T-helper 2 cell (primary cell): ENCODE measurements around the gene PLCB3.

Source experiments
- DNase-seq, 5 experiments: peaks; one replicate each; pipeline versions ENCODE4 v3.0.0 to v3.0.0-alpha.2; 2012 to 2022

Gene PLCB3

GRCh38 chr11:64267207-64267945 lies 16.0 kb downstream of the PLCB3 start:
- DNase-seq: no peak

DNA sequence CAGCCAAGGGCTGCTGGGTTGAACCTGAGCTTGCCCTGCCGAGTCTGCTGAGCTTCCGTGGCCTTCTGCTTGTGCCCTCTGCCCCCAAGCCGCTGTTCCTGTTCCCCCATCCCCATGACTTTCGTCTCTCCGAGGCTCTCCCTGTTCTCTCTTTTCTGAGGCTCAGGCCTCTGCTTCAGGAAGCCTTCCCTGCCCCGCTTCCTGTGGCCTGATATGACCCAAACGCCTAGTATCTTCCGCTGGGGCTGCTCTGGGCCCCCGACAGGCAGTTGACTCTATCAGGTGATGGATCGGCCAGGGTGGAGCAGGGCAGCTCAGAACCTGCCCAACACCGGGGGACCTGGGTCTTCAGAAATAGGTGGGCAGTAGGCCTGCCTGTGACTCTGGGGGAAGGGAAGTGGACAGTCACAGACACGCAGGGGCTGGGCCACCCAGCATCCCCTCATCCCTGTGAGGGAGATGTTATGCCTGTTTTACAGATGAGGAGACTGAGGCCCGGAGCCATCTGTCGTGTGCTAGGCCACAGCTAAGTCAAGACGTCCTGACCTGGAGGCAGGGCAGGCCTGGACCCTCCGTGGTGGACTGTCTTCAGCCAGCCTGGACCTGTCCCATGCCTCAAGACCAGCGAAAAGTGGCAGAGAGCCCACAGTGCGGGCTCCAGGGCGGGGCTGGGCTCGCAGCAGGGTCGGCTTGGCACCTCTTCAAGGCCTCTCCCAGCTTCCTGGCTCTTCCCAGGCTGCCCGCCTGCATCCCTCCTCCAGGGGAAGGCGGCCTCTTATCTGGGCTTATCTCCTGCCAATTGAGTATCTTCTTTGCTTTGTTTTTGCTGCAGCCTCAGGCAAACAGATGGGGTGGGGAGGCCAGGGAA lies 16.9 kb downstream of the PLCB3 start:
- DNase-seq: peak in 1 of 5 experiments; percentile 2

DNA sequence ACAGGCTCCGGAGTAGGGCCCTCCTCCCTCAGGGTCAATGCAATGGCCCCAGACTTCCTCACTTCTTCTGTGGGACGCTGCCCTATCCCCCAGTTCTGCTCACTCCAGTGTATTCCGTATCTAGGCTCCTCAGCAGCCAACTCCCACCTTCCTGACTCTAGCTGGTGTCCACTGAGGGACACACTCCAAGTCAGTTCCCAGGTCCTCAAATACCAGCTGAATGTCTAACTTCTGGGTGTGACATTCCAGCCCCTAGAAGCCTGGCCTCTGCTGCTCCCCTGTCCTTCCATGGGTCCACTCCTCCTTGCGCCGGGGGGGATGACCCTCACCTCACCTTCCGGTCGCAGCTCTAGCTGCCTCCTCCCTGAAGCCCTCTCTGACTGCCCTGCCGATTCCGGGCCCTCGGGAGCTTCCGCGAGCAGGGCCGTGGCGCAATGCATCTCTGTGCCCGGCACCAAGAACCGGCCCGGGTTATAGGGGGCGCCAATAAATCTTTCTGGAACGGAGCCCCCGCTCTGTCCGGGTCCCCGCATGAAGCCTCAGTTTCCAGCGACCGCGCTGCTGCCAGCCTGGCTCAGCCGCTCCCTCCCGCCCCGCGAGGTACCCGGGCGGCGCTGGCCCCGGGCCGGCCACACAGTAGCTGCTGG lies 17.7 kb downstream of the PLCB3 start:
- DNase-seq: peak in 3 of 5 experiments; percentile 24 to 62 (median 30)

GRCh38 chr11:64269540-64270220 lies 18.4 kb downstream of the PLCB3 start:
- peak; percentile 94 to 99 (median 98) for DNase-seq

DNA sequence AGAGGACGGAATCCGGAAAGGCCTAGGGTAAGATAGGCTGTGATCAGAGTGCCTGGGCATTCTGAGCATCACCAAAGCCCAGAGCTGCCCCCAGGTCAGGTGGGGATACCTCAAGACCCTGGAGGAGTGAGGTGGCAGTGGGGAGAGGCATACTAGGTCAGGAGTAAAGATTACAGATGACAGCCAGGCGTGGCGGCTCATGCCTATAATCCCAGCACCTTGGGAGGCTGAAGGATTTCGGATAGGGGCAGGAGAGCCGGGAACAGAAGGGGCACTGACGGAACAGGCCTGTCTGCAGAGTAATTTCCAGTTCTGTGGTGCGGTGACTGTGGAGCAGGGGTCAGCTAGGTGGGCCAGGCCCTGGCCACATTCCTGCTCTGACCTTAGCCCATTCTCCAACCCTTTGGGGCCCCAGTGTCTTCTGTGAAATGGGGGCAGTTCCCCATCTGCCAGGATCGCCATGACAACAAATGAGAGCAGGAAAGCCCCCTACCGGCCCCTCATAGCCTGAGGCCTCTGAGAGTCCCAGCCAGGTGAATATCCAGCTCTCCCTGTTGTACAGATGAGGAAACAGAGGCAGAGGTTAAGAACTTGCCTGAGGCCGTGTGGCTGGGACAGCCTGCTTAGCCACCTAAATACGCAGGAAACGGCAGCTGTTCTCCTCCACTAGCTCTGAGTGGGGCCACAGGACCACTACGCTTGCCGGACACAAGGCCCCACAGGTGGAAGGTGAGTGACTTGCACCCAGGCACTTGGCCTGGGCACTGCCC lies 23.9 kb downstream of the PLCB3 start:
- DNase-seq: no peak

DNA sequence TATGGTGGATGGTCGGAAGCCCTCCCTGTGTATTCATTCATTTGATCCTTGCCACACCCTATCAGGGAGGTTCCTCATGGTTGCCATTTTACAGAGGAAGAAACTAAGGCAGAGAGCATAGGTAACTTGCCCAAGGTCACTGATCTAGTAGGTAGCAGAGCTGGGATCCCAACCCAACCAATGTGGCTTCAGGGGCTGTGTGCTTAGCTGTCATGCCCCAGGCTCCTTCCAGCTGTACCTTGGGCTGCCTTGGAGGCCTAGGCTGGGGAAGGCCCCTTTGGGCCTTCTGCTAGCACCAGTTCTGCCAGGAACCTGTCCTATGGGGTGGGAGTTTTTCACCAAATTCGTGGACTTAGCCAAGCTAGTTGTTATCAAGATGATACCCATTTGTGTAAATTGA lies 24.5 kb downstream of the PLCB3 start:
- DNase-seq: no peak

DNA sequence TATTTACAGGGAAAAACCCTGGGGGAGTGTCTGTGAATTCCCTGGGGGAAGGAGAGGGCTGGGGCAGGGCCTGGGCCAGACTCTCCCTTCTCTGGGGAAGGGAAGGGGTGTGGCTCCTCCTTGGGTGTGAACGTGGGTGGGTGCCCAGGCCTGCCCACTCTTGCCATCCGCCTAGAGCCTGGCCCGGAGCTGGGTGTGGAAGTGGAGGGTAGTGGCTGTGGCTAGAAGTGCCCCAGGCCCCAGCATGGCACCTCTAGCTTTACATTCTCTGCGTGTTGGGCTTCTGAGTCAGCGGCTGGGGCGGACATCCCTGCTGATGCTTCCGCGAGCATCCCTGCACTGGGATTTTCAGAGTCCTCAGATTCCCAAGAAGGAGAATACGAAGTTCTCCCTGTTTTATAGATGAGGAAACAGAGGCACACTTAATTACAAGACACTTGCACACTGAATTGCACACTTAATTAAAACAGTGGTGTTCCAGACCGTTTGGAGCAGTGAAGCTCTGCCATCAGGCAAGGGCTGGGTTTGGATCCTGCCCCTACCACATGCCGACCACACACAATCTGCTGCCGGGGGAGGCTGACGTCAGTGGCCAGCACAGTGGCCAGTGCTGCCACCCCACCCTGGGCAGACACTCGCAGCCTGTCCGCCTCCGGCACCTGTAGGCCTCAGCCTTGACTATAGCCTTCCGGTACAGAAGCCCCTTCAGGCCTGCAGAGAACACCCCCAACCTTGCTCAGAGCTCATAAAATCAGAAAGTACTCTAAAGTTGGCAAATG lies 25.5 kb downstream of the PLCB3 start:
- DNase-seq: no peak

- no peak for DNase-seq
Observed at GRCh38 chr11:64278576-64279190, 27.4 kb downstream of the PLCB3 start.

GRCh38 chr11:64281957-64282770 lies 30.8 kb downstream of the PLCB3 start:
- no peak for DNase-seq

- DNase-seq: no peak
Observed at GRCh38 chr11:64283092-64283491, 31.8 kb downstream of the PLCB3 start.

GRCh38 chr11:64284048-64284961 lies 33.0 kb downstream of the PLCB3 start, which contains the start of gene BAD:
Gene BAD (minus strand): TSS chr11:64284665. CDS start chr11:64284368, 297 bp downstream.
- peak; percentile 85 to 94 (median 88) for DNase-seq

GRCh38 chr11:64284962-64285884 lies 33.9 kb downstream of the PLCB3 start, which contains the start of gene GPR137:
Gene GPR137 (plus strand): TSS chr11:64285848. CDS start chr11:64286525, 677 bp downstream.
- DNase-seq: peak; percentile 83 to 91 (median 87)

DNA sequence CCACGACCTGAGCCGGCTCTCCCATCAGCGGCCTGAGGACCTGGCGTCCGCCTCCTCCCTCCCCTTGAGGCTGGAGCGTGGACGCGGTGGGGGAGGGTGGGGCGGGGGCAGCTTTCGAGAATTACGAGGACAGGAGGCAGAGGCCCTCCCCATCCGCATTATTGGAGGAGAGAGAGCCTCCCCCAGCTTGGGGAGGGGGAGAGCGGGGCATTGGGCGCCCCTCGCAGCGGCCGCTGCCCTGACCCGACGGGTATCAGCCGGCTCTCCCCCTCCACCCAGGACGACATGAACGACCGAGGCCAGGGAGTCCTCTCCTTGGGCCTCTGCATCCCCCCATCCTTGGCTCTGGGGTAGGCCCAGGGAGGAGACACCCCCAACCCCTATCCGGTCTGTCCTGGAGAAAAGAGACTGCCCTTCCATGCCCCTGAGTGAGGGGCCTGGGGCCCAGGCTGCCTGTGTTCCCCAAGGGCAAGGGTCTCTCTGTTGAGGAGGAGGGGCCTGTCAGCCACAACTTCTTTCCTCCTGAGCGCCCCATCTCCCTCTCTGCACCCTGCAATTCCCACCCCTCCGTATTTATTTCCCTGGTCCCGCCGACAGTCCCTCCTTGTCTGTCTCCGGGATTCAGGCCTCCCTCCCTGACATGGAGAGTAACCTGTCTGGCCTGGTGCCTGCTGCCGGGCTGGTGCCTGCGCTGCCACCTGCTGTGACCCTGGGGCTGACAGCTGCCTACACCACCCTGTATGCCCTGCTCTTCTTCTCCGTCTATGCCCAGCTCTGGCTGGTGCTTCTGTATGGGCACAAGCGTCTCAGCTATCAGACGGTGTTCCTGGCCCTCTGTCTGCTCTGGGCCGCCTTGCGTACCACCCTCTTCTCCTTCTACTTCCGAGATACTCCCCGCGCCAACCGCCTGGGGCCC lies 34.8 kb downstream of the PLCB3 start:
- DNase-seq: peak in 1 of 5 experiments; percentile 70

- no peak for DNase-seq
Observed at GRCh38 chr11:64286801-64287159, 35.5 kb downstream of the PLCB3 start.

DNA sequence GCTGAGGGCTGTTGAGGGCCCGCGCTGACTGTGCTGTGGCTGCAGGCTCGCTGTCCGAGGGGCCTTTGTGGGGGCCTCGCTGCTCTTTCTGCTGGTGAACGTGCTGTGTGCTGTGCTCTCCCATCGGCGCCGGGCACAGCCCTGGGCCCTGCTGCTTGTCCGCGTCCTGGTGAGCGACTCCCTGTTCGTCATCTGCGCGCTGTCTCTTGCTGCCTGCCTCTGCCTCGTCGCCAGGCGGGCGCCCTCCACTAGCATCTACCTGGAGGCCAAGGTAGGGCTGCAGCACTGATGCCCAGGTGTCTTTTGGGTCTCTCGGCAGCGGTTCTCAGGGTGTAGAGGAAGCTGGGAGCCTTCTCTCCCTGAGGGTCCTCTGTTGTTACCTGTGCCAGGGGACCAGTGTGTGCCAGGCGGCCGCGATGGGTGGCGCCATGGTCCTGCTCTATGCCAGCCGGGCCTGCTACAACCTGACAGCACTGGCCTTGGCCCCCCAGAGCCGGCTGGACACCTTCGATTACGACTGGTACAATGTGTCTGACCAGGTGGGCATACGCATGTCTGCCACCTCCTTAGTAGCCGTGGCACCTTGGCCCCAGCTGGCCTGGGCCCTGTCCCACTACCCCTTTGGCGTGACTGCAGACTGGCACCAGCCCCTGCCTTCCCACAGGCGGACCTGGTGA lies 36.5 kb downstream of the PLCB3 start:
- no peak for DNase-seq

GRCh38 chr11:64288353-64288750 lies 37.0 kb downstream of the PLCB3 start:
- no peak for DNase-seq
